IMR-90 (cell line): ENCODE measurements around the gene ABHD13. TPM values are rescaled to one million over a fixed set of nuclear protein-coding genes. Genes with fewer than 3 reads are reported as not detected.
A peak's percentile ranks its signal among the peaks of the same experiment; 100 is the strongest.

Experiments
- ATAC-seq: fragments of 200-7000 bp; cut with Tn5 transposase; 2 replicates; pipeline ENCODE4 v1.9.1; 2020; ENCODE audit warnings: low read depth, mild to moderate bottlenecking, moderate library complexity
- BruUV-seq: library from RNA; stranded (reverse); fragments of 400-500 nt; replicated peaks from 2 replicates; lab custom pipeline; 2021; lab: Mats Ljungman, UMichigan
- CTCF ChIA-PET: fragments of 300-600 bp; formaldehyde crosslinking; extraction: SDS; loops from one replicate; lab custom pipeline; 2021; ENCODE audit warnings: antibody characterized with exemption; lab: Yijun Ruan, JAX
- POLR2A ChIA-PET: fragments of 300-600 bp; sonication (Branson Sonifier 250); formaldehyde crosslinking; loops from one replicate; lab custom pipeline; 2022; ENCODE audit warnings: antibody characterized with exemption; ENCODE audit not compliant: unreplicated experiment; lab: Charles Lee
- DNase-seq: peaks from one replicate; pipeline ENCODE4 v3.0.0; 2013
- H2AFZ ChIP-seq: replicated peaks from 2 replicates; pipeline ENCODE3; 2013; ENCODE audit warnings: low read length, mild to moderate bottlenecking; ENCODE audit not compliant: poor library complexity
- H2AK5ac ChIP-seq: 2 replicates; pipeline ENCODE4 v1.6.1; 2013; ENCODE audit warnings: low read depth, low read length, inconsistent platforms
- H2AK9ac ChIP-seq: replicated peaks from 2 replicates; pipeline ENCODE3; 2013; ENCODE audit warnings: mild to moderate bottlenecking, low read depth, low read length, moderate library complexity; ENCODE audit not compliant: poor library complexity
- H2BK120ac ChIP-seq: 2 replicates; pipeline ENCODE4 v1.6.1; 2013; ENCODE audit warnings: low read depth, low read length, inconsistent platforms
- H2BK15ac ChIP-seq: 3 replicates; pipeline ENCODE4 v1.6.1; 2013; ENCODE audit warnings: low read depth, low read length, inconsistent platforms
- H2BK20ac ChIP-seq: 2 replicates; pipeline ENCODE4 v1.6.1; 2013; ENCODE audit warnings: low read depth, mild to moderate bottlenecking, inconsistent platforms, low read length, moderate library complexity
- H2BK5ac ChIP-seq: 2 replicates; pipeline ENCODE4 v1.6.1; 2013; ENCODE audit warnings: mild to moderate bottlenecking, low read depth, low read length, inconsistent platforms; ENCODE audit not compliant: poor library complexity, severe bottlenecking
- H3K14ac ChIP-seq: replicated peaks from 2 replicates; pipeline ENCODE4 v1.6.1; 2013; ENCODE audit warnings: low read depth, low read length, inconsistent platforms
- H3K18ac ChIP-seq: 2 replicates; pipeline ENCODE4 v1.6.1; 2013; ENCODE audit warnings: low read depth, low read length, control low read depth
- H3K23ac ChIP-seq: 2 replicates; pipeline ENCODE4 v1.6.1; 2013; ENCODE audit warnings: low read depth, low read length, inconsistent platforms
- H3K27ac ChIP-seq: 2 replicates; pipeline ENCODE4 v1.5.1; 2013; ENCODE audit warnings: mild to moderate bottlenecking, control low read depth, low read length; ENCODE audit not compliant: insufficient read depth
- H3K27me3 ChIP-seq: 2 replicates; pipeline ENCODE4 v1.6.1; 2013; ENCODE audit warnings: low read length; ENCODE audit not compliant: control insufficient read depth, insufficient read depth
- H3K36me3 ChIP-seq: 2 replicates; pipeline ENCODE4 v1.6.1; 2013; ENCODE audit warnings: low read length, mixed read lengths; ENCODE audit not compliant: control insufficient read depth, insufficient read depth
- H3K4ac ChIP-seq: 2 replicates; pipeline ENCODE4 v1.6.1; 2013; ENCODE audit warnings: low read depth, low read length, inconsistent platforms
- H3K4me1 ChIP-seq: 2 replicates; pipeline ENCODE4 v1.6.1; 2013; ENCODE audit warnings: low read length, mixed read lengths; ENCODE audit not compliant: control insufficient read depth, insufficient read depth
- H3K4me2 ChIP-seq: 2 replicates; pipeline ENCODE4 v1.6.1; 2013; ENCODE audit warnings: low read depth, mild to moderate bottlenecking, control low read depth, low read length, moderate library complexity
- H3K4me3 ChIP-seq: 2 replicates; pipeline ENCODE4 v1.5.1; 2013; ENCODE audit warnings: low read depth, mild to moderate bottlenecking, control low read depth, low read length, moderate library complexity; ENCODE audit not compliant: insufficient read depth
- H3K56ac ChIP-seq: 2 replicates; pipeline ENCODE4 v1.6.1; 2013; ENCODE audit warnings: low read length, inconsistent platforms; ENCODE audit not compliant: insufficient read depth; ENCODE audit errors: extremely low read depth
- H3K79me1 ChIP-seq, 2 experiments: 2 replicates each; pipeline ENCODE4 v1.6.1; 2013; ENCODE audit warnings: low read length in 2 of 2, inconsistent platforms in 1 of 2, low read depth in 1 of 2
- H3K9ac ChIP-seq: 2 replicates; pipeline ENCODE4 v1.6.1; 2013; ENCODE audit warnings: low read depth, low read length, control low read depth
- H3K9me1 ChIP-seq: 2 replicates; pipeline ENCODE4 v1.6.1; 2013; ENCODE audit warnings: low read length, inconsistent platforms; ENCODE audit not compliant: insufficient read depth
- H3K9me3 ChIP-seq: 2 replicates; pipeline ENCODE4 v1.6.1; 2013; ENCODE audit warnings: low read length; ENCODE audit not compliant: control insufficient read depth, insufficient read depth
- H4K20me1 ChIP-seq: 2 replicates; pipeline ENCODE4 v1.6.1; 2013; ENCODE audit warnings: low read length, inconsistent platforms; ENCODE audit not compliant: insufficient read depth
- H4K5ac ChIP-seq: 2 replicates; pipeline ENCODE4 v1.6.1; 2013; ENCODE audit warnings: mild to moderate bottlenecking, low read depth, low read length, control low read depth
- H4K8ac ChIP-seq, 2 experiments: 2 replicates each; pipeline ENCODE4 v1.6.1; 2013; ENCODE audit warnings: low read depth in 2 of 2, low read length in 2 of 2, control low read depth in 1 of 2, inconsistent platforms in 1 of 2
- H4K91ac ChIP-seq: 2 replicates; pipeline ENCODE4 v1.6.1; 2013; ENCODE audit warnings: low read depth, low read length, inconsistent platforms; ENCODE audit not compliant: insufficient read depth
- CHD1 ChIP-seq: IDR thresholded peaks from 2 replicates; pipeline ENCODE4 v1.6.1; 2012; ENCODE audit warnings: low read depth, low read length, improper control_type of control experiment
- FOS ChIP-seq: fragments of 150-350 bp; IDR thresholded peaks from 2 replicates; pipeline ENCODE4 v1.6.1; 2016; ENCODE audit warnings: low read depth, low read length
- MAZ ChIP-seq: IDR thresholded peaks from 2 replicates; pipeline ENCODE4 v1.6.1; 2012; ENCODE audit warnings: low read depth, mild to moderate bottlenecking, low read length, improper control_type of control experiment, moderate library complexity, borderline replicate concordance
- MXI1 ChIP-seq: IDR thresholded peaks from 2 replicates; pipeline ENCODE4 v1.6.1; 2012; ENCODE audit warnings: low read depth, mild to moderate bottlenecking, low read length, moderate library complexity, borderline replicate concordance
- WGBS, 2 experiments: methylation state at CpG; one replicate each; pipeline versions ENCODE4 v1.1.5 to v1.1.7; 2013; ENCODE audit warnings: missing lambda C conversion rate in 2 of 2; ENCODE audit not compliant: insufficient read length in 1 of 2; ENCODE audit errors: extremely low coverage in 2 of 2; 5-methylcytosine and 5-hydroxymethylcytosine counted together
- dilution Hi-C: fragments of 300-500 bp; cut with HindIII; formaldehyde crosslinking; loops from one replicate; pipeline ENCODE4 v1.14.3; 2018; ENCODE audit warnings: low sequenced_read_pairs; ENCODE audit not compliant: unreplicated experiment
- in situ Hi-C: fragments of 300-500 bp; cut with MboI; formaldehyde crosslinking; loops from 3 replicates; pipeline ENCODE4 v1.14.3; 2019; ENCODE audit warnings: low sequenced_read_pairs, inconsistent platforms, mixed read lengths
- intact Hi-C: fragments of 100-400 bp; cut with micrococcal nuclease; formaldehyde crosslinking; loops from 2 replicates; pipeline ENCODE4 v1.10.0; 2022
- polyA plus RNA-seq, 3 experiments: library from polyadenylated mRNA; depleted of rRNA; stranded (reverse); fragments of >200 nt; gene quantifications; 2 replicates each; pipeline ENCODE4 v1.2.3, GENCODE V29; 2012; ENCODE audit warnings: low replicate concordance in 1 of 3
- total RNA-seq: library from RNA; depleted of rRNA; stranded (reverse); fragments of >200 nt; gene quantifications from 2 replicates; pipeline ENCODE4 v1.2.3, GENCODE V29; 2012
- TF ChIP-seq, protein P1 (sequence below): fragments of 150-350 bp; IDR thresholded peaks from 2 replicates; pipeline ENCODE4 v1.6.1; 2016; ENCODE audit warnings: low read depth, mild to moderate bottlenecking, low read length, moderate library complexity, borderline replicate concordance

The ABHD13 gene
- total and polyA plus RNA-seq, 2 of the 4 experiments (the other 2 are of a cell fraction): 4.0 to 4.1 TPM

- Histone ChIP-seq H4K8ac (no peak overlapping the region), H2BK20ac (no peak overlapping the region), H3K36me3 (no peaks in the 10 kb centered on the region), H4K91ac (no peak overlapping the region), H2BK5ac (no peak overlapping the region), H2AK9ac (no peak overlapping the region), H3K9ac (no peak overlapping the region), H3K4ac (no peak overlapping the region), H3K4me1 (no peaks in the 10 kb centered on the region; the same call in 1 of the 2 replicates), H3K56ac (no peak overlapping the region), H3K4me2 (no peak overlapping the region), H3K9me1 (no peaks in the 10 kb centered on the region), H3K27ac (no peak overlapping the region), H2BK120ac (no peak overlapping the region), H3K4me3 (no peak overlapping the region), H2AFZ (no peak overlapping the region), H3K9me3 (no peaks in the 10 kb centered on the region), H3K18ac (no peak overlapping the region), H3K23ac (no peak overlapping the region), H3K27me3 (no peaks in the 10 kb centered on the region), H4K5ac (no peak overlapping the region), H4K20me1 (no peaks in the 10 kb centered on the region), H3K79me1 (no peaks in the 10 kb centered on the region), H2BK15ac (no peak overlapping the region), H3K14ac (no peak overlapping the region), H2AK5ac (no peak overlapping the region)
- ATAC-seq (peak; percentile 27; the same call in 1 of the 2 replicates), DNase-seq (no peak)
- in situ Hi-C loops: no loop called here
- WGBS, 2 experiments: 62% methylated on average over 2 of the region's 6 CpGs; no CpG with 5 or more reads in 1 of the 2 experiments
- no TSS peak for BruUV-seq
- ChIA-PET POLR2A (no interaction called here), CTCF (interaction anchor here (0.6 kb wide), 1 partner anchor 59 kb away, joined by 3 read pairs; no protein-coding TSS in a partner anchor)
- intact Hi-C loops: no loop called here
- TF ChIP-seq, protein P1, sequence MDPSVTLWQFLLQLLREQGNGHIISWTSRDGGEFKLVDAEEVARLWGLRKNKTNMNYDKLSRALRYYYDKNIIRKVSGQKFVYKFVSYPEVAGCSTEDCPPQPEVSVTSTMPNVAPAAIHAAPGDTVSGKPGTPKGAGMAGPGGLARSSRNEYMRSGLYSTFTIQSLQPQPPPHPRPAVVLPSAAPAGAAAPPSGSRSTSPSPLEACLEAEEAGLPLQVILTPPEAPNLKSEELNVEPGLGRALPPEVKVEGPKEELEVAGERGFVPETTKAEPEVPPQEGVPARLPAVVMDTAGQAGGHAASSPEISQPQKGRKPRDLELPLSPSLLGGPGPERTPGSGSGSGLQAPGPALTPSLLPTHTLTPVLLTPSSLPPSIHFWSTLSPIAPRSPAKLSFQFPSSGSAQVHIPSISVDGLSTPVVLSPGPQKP: no peak
- TF ChIP-seq FOS: no peak
- no peak for TF ChIP-seq MAZ
- no peak for TF ChIP-seq MXI1
- TF ChIP-seq CHD1: no peak
- dilution Hi-C loops: no loop called here
These were observed 57.9 kb downstream of the ABHD13 start for GRCh38 chr13:108276060-108276459.
